GM21526 (cell line): ENCODE results near the gene PTX3.

ENCODE experiments used
- ATAC-seq: cut with Tn5 transposase; IDR thresholded peaks from one replicate; pipeline ENCODE4 v1.9.1; 2021; ENCODE audit warnings: moderate library complexity; ENCODE audit not compliant: unreplicated experiment, low FRiP score

The PTX3 gene

DNA sequence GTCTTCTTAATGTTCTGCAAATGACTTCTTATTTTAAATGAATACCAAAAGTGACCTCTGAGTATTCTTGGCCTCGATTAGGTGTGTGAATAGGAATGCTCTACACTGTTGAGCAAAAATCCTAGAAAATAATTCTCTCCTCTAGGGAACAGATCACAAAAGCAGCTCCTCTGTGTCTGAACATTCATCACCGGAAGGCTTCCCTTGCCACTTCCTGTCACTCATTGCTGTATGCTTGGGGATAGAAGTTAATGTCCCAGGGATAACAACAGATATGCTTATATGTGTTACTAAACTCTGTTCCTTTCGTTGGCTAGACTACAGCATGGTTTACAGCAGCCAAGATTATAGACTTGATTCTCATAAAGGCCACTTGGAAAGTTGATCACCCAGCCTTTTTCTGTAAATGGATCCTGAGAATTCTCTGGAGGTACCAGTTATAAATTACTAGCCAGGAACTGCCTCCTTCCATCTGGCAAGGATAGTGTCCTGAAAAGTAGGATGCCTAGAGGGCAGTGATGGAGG is 16.0 kb upstream of the PTX3 start:
- ATAC-seq: no peak

DNA sequence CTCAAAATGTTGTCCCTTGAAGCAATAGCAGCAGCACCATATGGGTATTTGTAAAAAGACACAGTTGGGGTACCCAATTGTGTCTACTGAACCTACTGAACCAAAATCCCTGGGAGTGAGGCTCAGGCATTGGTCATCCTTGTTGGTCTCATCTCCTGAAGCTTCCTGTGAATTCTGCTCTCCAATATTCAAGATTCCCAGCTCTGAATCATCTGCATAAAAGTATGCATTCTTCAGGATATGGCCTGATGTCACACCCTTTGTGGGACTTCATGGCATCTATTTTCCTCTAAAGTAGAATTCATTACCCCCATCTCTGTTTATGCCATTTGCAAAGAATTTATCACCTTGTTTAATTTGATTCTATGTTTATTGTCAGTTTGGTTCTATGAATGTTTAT is 13.3 kb upstream of the PTX3 start:
- ATAC-seq: no peak

DNA sequence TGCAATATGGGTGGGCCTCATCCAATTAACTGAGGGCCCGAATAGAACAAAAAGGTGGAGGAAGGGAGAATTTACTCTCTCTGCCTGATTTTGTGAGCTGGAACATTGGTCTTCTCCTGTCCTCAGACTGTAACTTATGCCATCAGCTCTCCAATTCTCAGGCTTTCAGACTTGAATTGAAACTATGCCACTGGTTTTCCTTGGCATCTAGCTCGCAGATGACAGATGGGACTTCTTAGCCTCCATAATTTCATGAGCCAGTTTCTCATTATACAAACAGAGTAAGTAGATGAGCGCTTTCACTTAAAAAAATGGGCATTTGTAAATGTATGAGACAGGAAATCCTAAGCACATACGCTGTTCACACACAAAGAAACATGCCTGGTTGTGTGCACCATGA is 8.7 kb upstream of the PTX3 start:
- ATAC-seq: no peak

DNA sequence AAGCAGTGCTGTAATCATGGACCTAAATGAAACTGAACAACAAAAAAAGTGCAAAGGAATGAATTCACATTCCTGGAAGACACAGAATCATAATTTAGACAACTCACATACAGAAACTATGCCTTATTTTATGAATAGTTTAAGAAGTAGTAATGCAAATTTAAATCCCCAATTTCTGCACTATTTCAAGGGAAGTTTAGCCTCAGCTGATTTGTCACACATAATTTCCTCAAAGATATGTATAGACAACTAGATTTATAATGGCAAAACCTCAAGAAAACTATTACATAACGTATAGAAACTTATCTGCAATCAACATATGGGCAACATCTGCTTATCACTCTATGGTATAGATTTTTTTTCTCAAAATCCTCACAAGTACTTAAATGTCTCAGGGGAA is 7.8 kb upstream of the PTX3 start:
- no peak for ATAC-seq

DNA sequence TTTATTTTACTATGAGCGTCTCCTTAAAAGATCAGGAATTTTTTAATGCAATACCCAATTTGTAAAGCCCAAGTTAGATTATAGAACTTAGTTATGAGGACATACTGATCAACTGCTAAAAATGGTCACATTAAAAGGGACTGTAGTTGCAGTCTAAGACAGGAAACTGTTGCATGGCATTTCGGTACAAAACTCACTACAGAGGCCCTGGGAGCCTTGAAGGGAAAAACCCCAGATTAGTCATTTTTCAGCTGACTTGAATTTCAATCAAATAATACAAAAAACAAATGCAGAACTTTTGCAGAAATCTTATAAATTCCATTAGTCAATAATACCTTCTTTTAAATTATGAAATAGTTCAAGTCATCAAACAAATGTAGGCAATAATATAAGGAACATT is 6.9 kb upstream of the PTX3 start:
- no peak for ATAC-seq

DNA sequence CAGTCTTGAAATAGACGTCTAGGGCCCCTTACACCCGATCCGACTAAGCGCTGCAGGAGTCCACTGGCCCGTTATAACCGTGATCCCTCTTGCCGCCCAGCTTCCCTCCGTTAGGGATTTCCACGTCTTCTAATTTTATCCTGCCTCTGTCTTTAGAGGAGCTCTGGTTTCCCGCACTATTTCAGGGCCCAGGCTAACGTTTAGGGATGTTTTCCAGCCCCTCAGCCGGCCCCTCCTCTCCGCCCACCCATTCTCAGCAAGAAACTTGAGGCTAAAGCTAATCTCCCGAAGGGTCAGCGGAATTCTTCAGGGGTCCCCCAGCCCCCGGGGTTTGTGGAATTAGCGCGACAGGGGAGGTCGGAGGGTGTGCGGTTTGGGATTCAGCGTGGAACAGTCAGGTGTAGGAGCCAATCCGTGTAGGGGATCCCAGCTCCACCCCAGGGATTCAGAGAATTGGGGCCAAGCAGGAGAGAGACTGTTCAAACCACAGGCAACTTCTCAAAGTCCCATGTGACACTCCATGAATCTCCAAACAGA is 1.6 kb downstream of the PTX3 start:
- ATAC-seq: no peak

DNA sequence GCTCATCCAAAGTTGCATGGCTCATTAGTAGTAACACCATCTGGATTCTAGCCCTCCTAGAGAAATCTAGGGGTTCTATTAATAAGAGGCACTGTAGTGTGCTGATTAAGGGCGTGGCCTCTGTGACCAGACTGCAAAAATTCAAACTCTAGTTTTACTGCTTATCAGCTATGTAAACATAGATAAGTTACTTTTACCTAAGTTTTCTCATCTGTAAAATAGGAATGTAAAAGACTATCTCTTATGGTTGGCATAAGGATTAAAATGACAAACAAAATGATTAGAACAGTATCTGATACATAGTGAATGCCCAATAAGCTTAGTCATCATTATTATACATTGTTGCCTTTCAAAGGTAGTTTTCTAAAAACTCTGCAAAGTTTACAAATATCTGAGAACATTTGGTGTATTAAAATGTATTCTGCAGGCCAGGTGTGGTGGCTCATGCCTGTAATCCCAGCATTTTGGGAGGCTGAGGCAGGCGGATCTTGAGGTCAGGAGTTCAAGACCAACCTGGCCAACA is 4.5 kb downstream of the PTX3 start:
- no peak for ATAC-seq

DNA sequence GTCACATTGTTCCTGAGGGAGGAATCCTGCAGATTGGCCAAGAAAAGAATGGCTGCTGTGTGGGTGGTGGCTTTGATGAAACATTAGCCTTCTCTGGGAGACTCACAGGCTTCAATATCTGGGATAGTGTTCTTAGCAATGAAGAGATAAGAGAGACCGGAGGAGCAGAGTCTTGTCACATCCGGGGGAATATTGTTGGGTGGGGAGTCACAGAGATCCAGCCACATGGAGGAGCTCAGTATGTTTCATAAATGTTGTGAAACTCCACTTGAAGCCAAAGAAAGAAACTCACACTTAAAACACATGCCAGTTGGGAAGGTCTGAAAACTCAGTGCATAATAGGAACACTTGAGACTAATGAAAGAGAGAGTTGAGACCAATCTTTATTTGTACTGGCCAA is 6.1 kb downstream of the PTX3 start:
- no peak for ATAC-seq

DNA sequence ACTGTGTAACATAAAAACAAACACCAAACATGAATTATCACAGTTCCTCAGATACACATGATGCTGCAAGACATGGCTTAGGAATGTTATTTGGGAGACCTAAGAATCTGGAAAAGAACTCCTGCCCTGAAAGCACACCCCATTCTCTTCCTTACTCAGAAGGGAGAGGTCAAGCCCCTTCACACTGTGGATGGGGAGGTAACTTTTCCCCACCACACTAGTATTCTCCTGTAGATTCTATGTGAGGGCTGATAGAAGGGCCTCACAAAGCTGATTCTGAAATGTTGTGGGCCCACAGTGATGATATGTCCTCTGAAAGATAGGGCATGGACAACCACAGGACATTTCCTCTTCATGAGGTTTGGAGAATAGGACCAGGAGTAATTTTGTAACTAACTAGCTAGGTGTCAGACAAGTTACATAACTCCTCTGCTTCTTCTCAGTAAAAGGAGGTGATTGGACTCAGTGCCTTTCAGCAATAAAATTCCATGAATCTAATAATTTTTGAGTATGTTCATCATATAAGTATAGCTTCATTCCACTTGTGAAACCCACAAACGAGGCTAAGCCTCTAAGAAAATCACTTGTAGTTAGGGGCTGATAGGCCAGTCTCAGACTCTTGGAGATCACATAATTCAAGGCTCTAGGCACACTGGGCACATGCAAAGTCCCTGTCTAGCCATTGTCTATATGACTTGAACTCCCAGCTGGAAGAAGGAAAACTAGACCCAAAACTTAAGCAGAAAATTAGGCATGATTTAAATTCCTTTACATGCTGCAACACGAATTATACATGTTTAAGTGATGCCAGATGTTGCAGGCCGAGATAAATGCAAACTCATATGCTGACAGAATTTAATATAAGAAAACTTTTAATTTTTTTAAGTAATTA is 7.5 kb downstream of the PTX3 start:
- ATAC-seq: no peak

DNA sequence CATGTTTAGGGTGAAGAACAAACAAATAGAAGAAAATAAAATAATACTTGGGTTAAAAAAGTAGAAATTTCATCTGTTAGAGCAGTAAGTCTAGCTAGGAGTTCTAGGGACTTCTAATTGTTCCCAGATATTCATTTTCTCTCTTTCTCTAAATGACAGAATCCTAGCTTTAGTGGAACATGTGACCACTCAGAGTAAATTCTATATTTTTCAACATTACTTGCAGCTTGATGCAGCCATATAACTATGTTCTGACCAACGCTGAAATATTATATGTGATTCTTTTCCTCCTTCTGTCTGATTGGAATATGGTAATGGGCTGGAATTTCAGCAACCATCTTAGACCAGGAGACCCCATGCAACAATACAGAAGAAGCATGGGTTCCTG is 8.1 kb downstream of the PTX3 start:
- no peak for ATAC-seq

DNA sequence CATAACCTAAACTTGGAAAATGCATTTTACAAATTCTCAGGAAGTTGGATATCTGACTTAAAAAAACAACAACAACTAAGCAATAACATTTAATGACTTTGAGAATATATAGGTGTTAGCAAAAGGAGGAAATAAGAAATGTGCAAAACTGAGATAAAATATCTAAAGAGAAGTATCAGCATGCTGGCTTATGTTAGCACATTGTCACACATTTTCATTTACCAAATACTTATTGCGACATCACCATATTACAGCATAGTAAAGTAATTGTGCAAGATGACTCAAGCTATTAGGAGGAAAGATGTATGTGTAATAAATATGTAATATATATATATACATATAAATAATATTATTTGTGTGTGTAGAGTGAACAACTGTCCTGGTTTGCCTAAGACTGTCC is 9.2 kb downstream of the PTX3 start:
- no peak for ATAC-seq

DNA sequence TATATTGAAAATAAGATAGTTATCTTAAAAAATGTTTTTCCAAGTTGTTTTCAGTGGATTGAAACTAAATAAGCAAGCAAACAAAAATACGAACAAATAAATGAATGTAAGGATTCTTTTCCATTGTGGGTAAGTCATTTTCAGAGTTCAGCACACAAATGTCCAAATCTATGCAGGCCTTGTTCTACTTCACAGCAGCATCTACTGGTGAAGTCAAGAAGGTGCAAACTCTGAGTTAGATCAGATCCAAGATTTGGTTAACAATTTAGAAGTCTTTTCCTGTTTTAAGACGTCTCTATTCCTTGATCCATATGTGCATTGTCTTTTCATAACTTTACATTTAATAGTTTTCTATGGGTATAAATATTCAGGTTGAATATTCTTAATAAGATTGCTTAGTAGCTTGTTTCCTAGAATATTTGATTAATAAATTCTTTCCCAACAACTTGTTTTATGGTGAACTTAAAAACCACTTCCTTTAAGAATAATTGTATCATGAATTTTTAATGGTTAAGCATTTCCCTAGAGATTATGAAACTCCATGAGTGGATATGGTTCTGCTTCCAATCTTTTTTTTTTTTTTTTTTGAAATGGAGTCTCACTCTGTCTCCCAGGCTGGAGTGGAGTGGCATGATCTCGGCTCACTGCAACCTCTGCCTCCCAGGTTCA is 10.5 kb downstream of the PTX3 start:
- no peak for ATAC-seq

DNA sequence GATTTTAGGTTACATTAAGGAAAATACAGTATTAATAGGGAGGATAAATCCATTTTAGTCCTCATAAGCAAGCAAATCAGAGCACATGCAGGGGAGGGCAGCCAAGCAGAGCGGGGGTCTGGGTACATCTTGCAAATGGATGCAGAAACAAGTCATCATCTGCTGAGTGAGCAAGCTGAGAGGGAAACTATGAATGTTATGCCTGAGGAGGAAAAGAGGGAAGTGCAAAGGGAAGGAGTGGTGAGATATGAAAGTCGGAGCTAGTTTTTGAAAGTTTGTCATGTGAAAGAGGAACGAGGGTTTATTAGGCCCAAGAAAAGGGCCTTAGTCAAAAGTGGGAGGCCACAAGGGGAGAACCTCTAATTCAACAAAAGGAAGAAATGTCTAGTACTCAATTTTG is 15.4 kb downstream of the PTX3 start:
- no peak for ATAC-seq

DNA sequence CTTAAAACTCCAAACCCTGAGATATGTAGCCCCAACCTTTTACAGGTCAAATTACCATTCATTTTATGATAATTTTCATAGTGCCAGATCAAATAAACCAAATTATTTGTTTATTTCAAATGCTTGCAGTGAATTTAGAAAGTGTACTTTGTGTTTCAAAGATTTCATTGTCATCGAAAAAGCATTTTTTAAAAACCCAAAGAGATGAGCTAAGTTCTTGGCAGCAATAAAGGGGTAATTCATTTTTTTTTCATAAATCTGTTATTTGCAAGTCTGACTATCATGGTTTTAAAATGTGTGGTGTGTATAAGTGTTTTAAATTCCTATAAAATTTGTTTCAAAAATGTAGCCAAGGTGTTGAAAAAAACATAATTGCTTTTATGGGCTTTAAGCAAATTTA is 17.2 kb downstream of the PTX3 start:
- ATAC-seq: no peak

DNA sequence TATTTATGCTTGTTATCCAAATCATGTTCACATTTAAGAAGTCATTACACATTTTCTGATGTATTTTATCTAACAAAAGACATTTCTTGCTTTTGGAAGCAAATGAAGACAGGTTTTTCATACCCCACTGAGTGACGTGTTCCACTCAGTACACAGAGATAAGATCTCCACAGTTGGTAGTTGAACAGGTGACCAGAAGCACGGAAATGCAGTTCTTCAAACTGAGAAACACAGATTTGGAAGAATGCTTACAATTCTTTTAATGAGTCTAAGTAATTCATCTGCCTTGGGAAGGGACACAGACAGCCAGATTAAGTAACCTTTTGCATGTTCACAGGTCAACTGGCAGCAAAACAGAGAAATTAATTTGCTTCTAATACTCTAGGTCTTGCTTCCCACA is 23.1 kb downstream of the PTX3 start:
- ATAC-seq: no peak

DNA sequence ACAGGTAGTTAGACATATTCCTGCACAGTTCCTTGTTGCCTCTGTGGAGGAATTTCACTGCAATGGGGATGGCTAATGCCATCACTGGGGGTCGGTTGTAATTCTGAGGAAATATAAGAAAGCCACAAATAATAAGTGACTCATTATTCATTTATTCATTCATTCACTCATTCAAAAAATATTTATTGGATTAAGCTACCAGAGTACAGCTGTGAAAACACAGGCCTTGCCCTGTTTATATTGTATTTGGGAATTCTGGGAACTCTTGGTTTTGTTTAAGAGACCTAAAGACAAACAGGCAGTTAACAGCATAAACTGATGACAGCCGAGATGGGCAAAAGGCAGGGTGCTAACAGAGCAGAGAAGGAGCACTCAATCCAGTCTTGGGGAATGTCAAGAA is 23.6 kb downstream of the PTX3 start:
- ATAC-seq: no peak

DNA sequence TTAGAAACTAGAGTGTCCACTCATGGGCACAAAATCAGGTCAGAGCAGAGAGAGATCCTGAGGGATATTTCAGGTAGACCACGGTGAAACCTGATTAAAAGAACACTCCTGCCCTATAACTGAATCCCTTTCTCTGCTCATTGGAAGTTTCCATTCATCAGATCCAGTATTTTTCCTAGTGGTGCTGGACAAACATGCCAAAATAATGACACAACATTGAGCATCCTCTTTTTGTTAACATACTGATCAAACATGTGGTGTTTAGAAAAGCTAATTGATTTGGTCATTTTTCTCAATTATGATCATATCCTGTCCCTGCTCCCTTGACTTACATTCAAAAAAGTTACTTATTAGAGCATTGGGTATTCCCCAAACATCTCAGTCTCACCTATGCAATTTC is 27.2 kb downstream of the PTX3 start:
- no peak for ATAC-seq

DNA sequence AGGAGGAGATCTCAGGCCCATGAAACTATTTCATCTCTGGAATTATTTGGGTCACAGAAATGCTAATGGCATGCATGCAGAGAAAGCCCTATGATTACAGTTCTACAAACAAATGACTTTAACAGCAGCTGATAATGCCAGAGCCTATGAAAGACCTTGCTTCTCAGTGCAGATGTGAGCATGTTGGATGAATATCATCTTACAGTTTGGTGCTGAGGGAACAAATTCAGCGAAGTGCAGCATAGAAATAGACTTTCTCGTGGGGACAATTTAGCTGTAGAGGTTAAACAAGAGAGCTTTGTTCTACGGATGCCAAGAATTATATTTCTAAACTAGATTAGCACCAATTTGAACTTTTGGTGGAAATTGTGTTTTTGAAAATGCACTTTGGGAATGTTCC is 27.7 kb downstream of the PTX3 start:
- no peak for ATAC-seq

DNA sequence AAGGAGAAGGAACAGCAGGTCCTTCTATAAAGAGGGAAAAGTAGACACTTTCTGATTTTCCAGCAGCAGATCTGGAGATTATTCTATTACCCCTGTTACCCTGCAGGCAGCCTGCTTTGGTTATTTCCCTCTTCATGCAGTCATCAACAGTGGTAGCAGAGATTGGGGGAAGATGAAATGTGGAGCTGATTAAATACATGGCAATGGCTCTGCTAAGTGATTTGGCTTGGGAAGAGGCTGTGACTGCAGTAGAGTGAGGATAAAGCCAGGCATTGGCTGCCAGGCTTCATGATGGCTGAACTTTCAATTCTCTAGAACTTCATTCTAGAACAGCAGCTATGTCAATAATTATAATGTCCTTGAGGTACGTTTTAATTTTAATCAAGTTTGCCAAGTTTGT is 29.1 kb downstream of the PTX3 start:
- no peak for ATAC-seq

DNA sequence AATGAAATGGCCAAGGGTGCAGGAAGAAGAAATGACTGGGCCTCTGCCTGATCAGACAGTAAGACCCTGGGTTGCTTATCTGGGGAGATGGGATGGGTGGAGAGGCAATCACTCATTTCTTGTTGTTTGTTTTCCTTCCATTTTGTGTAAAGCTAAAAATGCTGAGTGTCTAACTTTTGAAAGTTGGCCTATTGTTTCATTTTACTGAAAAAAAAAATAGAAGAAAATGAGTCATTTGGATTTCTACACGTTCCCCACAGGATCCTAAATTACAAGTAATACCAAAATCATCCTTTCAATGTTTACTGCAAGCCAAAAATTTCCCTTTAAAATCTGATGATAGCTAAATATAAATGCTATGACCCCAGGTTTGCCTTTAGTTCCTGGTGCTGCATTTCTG is 30.6 kb downstream of the PTX3 start:
- ATAC-seq: no peak

DNA sequence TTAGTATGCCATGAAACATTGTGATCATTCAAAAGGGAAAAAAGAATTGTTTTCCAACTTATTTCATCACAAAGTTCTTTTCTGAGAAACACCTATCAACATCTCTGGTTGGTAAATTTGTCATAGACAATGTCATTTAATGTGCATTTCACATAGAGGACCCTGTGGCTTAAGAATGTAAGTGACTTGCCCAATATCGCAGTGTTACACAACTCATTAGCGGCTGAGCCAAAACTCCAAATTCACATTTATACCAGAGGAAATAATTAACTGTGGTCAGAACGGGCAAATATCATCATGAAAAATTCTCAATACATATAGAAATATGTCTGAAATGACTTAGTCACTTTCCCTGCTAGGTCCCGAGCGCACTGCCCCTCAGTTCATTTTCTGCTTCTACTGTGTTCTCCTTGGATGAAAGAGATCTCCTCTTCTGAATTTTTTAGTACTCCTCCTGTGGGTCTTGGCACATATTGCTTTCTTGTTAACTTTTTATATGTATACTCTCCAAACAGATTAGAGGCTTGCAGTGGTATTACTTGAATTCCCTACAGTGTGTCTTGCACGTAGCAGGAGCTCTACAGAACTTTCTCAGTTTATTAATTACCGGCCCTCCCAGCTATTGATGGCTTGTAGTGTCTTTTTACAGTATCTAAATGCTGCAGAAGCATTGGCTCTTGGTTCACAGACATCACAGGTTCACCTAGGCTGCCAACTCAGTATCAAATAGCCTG is 33.1 kb downstream of the PTX3 start:
- no peak for ATAC-seq
